ENCODE results near the gene TMEM115. TPM values are rescaled to one million over a fixed set of nuclear protein-coding genes. Genes with fewer than 3 reads are reported as not detected.

TMEM115 gene, protein sequence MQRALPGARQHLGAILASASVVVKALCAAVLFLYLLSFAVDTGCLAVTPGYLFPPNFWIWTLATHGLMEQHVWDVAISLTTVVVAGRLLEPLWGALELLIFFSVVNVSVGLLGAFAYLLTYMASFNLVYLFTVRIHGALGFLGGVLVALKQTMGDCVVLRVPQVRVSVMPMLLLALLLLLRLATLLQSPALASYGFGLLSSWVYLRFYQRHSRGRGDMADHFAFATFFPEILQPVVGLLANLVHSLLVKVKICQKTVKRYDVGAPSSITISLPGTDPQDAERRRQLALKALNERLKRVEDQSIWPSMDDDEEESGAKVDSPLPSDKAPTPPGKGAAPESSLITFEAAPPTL
- 10 to 100 TPM; 24.5 to 34.1 (median 31.6) TPM for polyA plus RNA-seq (ENCODE audit: low read depth in 6 of 6)

GRCh38 chr3:50358911-50359759 is at the start of gene TMEM115:
Gene TMEM115 (minus strand): TSS chr3:50359521. CDS start chr3:50359063, 458 bp downstream.
- peak within 1 kb of the TSS; percentile 95 to 98 (median 97) for H3K4me3 Mint-ChIP-seq
- no peaks in the 10 kb centered on the region for H3K9me3 Mint-ChIP-seq
- H3K36me3 Mint-ChIP-seq: peaks cover 0 to 5% of the 10 kb centered on the region in 2 donors
- DNase-seq (peak; percentile 93), ATAC-seq (ENCODE audit: low read depth in 2 of 2) (peak; percentile 100)
- peaks cover 31 to 49% (median 47%) of the 10 kb centered on the region in 3 donors for H3K4me1 Mint-ChIP-seq
- peak within 1 kb of the TSS; percentile 88 to 97 (median 96) for H3K27ac Mint-ChIP-seq
- H3K27me3 Mint-ChIP-seq: no peaks in the 10 kb centered on the region

GRCh38 chr3:50408443-50408944 is 49.2 kb upstream of the TMEM115 start:
- no peak overlapping the region for H3K4me3 Mint-ChIP-seq
- ATAC-seq (ENCODE audit: low read depth in 2 of 2): no peak

GRCh38 chr3:50406487-50406886 is 47.2 kb upstream of the TMEM115 start:
- Mint-ChIP-seq H3K9me3 (peaks cover 0 to 5% (median 0%) of the 10 kb centered on the region in 7 donors), H3K27ac (peak overlapping the region in 1 of 6 donors; percentile 10), H3K4me1 (no peaks in the 10 kb centered on the region), H3K36me3 (no peaks in the 10 kb centered on the region), H3K27me3 (peaks cover 6 to 26% (median 20%) of the 10 kb centered on the region in 3 donors), H3K4me3 (no peak overlapping the region)
- ATAC-seq (ENCODE audit: low read depth in 2 of 2) (no peak), DNase-seq (no peak)

More at GRCh38 chr3:50408443-50408944, 49.2 kb upstream of the TMEM115 start:
- H3K27me3 Mint-ChIP-seq: peaks cover 6 to 31% (median 26%) of the 10 kb centered on the region in 3 donors
- H3K36me3 Mint-ChIP-seq: no peaks in the 10 kb centered on the region
- no peak for DNase-seq
- H3K9me3 Mint-ChIP-seq: peaks cover 0 to 5% (median 0%) of the 10 kb centered on the region in 7 donors
- H3K4me1 Mint-ChIP-seq: no peaks in the 10 kb centered on the region
- no peak overlapping the region for H3K27ac Mint-ChIP-seq

- H3K4me3 Mint-ChIP-seq: peak overlapping the region in 1 of 8 donors; percentile 68
- no peak overlapping the region for H3K27ac Mint-ChIP-seq
- H3K9me3 Mint-ChIP-seq: peaks cover 0 to 5% (median 0%) of the 10 kb centered on the region in 7 donors
- peaks cover 6 to 23% (median 20%) of the 10 kb centered on the region in 3 donors for H3K27me3 Mint-ChIP-seq
- H3K4me1 Mint-ChIP-seq: no peaks in the 10 kb centered on the region
- H3K36me3 Mint-ChIP-seq: no peaks in the 10 kb centered on the region
- ATAC-seq (ENCODE audit: low read depth in 2 of 2): no peak
- DNase-seq: no peak
Measured at GRCh38 chr3:50405249-50405648, 45.9 kb upstream of the TMEM115 start.

GRCh38 chr3:50401978-50402595 is 42.8 kb upstream of the TMEM115 start:
- Mint-ChIP-seq H3K36me3 (no peaks in the 10 kb centered on the region), H3K4me3 (no peak overlapping the region), H3K4me1 (no peaks in the 10 kb centered on the region), H3K27ac (no peak overlapping the region), H3K9me3 (peaks cover 0 to 5% (median 0%) of the 10 kb centered on the region in 7 donors), H3K27me3 (peaks cover 6 to 29% (median 20%) of the 10 kb centered on the region in 3 donors)
- ATAC-seq (ENCODE audit: low read depth in 2 of 2) (no peak), DNase-seq (no peak)

DNA sequence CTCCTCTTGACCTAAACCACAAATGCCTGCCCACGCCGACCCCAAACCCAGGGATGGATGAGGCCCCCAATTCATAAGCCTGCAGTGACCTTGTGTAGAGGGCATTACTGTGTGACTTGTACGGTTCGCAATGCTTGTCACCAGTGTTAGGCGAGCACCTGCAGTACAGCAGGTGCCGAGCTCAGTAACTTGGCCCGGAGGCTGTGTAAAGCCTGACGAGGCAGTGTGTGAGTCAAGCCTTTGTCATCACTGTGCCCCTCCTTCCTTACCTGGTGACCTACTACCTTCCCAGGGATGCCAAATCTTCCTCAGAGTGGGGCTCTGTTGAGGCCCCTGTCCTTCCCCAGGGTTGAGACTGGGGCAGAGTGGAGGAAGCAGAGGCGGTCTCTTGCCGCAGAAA is 37.2 kb upstream of the TMEM115 start:
- ATAC-seq (ENCODE audit: low read depth in 2 of 2) (no peak), DNase-seq (no peak)
- Mint-ChIP-seq H3K27ac (peak overlapping the region in 1 of 6 donors; percentile 36), H3K36me3 (no peaks in the 10 kb centered on the region), H3K4me3 (no peak overlapping the region), H3K9me3 (no peaks in the 10 kb centered on the region), H3K4me1 (peaks cover 0 to 5% (median 2%) of the 10 kb centered on the region in 3 donors), H3K27me3 (peaks cover 0 to 17% (median 9%) of the 10 kb centered on the region in 3 donors)

DNA sequence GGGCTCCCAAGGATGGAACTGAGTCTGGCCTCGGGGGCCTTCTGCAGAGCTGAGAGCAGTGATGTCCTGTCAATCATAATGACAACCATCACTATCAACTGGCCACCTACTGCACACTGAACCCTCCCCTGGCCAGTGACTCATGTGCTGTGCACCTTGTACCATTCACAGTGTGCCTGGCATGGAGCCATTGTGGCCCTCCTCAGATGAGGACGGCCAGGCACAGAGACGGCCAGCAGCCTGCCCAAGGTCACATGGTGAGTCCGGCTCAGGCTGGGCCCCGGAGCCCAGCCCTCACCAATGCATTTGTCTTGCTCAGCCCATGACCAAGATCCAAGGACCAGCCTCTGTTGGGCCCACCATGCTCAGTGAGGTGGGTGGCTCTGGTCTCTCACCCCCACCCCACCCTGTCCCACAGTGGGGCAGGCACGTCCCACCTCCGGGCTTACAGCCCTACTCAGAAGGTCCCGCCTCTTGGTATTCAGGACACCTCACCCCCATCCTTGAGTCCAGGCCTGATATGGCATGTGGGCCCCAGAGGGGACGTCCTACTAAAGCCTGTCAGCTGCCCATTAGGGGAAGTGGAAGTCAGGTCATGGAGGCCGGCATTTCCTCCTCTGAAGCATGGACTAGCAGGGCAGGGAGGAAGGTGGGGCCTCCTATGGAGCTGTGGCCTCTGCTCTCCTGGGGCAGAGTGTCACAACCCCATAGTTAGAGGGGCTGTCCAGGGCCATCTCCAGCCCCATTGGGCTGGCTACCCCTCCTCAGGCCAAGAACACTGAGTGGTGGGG is 35.9 kb upstream of the TMEM115 start:
- Mint-ChIP-seq H3K4me1 (peaks cover 0 to 5% (median 2%) of the 10 kb centered on the region in 3 donors), H3K9me3 (no peaks in the 10 kb centered on the region), H3K4me3 (no peak overlapping the region), H3K27ac (no peak overlapping the region), H3K36me3 (no peaks in the 10 kb centered on the region), H3K27me3 (peaks cover 0 to 17% (median 9%) of the 10 kb centered on the region in 3 donors)
- DNase-seq: no peak
- ATAC-seq (ENCODE audit: low read depth in 2 of 2): no peak

- no peak for DNase-seq
- no peaks in the 10 kb centered on the region for H3K36me3 Mint-ChIP-seq
- no peak overlapping the region for H3K4me3 Mint-ChIP-seq
- no peak overlapping the region for H3K27ac Mint-ChIP-seq
- H3K9me3 Mint-ChIP-seq: no peaks in the 10 kb centered on the region
- H3K27me3 Mint-ChIP-seq: peaks cover 0 to 12% (median 9%) of the 10 kb centered on the region in 3 donors
- ATAC-seq (ENCODE audit: low read depth in 2 of 2): no peak
- peaks cover 0 to 5% (median 2%) of the 10 kb centered on the region in 3 donors for H3K4me1 Mint-ChIP-seq
Measured at GRCh38 chr3:50393061-50393460, 33.7 kb upstream of the TMEM115 start.

DNA sequence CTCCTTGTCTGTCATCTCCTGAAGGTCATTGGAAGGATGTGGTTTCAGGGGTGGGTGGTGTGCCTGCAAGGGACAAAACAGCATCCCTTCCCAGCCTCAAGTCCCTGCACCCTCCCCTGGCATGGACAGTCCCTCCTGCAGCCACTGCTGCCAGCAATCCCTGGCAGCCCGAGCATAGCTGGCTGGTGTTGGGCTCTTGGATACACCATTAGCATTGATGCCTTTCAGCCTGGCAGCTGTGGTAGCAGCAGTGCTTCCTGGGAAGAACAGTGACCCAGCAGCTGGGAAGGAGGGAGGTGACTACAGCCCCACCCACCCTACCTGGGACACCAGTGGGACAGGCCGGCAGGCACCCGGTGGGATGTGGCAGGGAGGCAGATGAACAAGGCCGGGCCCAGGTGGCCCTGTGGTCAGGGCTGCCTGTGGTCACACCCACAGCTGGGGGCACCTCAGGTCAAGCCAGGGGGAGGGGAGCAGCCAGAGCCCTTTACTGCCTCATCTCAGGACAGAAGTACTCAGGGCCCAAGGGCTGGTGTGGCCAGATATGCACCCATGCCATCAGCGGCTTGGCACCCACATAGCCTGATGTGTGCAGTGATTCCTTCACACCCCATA is 32.9 kb upstream of the TMEM115 start:
- no peaks in the 10 kb centered on the region for H3K36me3 Mint-ChIP-seq
- peaks cover 0 to 5% (median 2%) of the 10 kb centered on the region in 3 donors for H3K4me1 Mint-ChIP-seq
- H3K4me3 Mint-ChIP-seq: no peak overlapping the region
- H3K27me3 Mint-ChIP-seq: peaks cover 0 to 12% (median 9%) of the 10 kb centered on the region in 3 donors
- DNase-seq: no peak
- H3K9me3 Mint-ChIP-seq: no peaks in the 10 kb centered on the region
- H3K27ac Mint-ChIP-seq: no peak overlapping the region
- no peak for ATAC-seq (ENCODE audit: low read depth in 2 of 2)

GRCh38 chr3:50390508-50391224 is 31.3 kb upstream of the TMEM115 start:
- DNase-seq (no peak), ATAC-seq (ENCODE audit: low read depth in 2 of 2) (no peak)
- Mint-ChIP-seq H3K27ac (peak overlapping the region in 1 of 6 donors; percentile 83), H3K4me1 (peaks cover 0 to 2% (median 0%) of the 10 kb centered on the region in 3 donors), H3K36me3 (no peaks in the 10 kb centered on the region), H3K27me3 (peaks cover 0 to 19% (median 2%) of the 10 kb centered on the region in 3 donors), H3K9me3 (no peaks in the 10 kb centered on the region), H3K4me3 (no peak overlapping the region)

DNA sequence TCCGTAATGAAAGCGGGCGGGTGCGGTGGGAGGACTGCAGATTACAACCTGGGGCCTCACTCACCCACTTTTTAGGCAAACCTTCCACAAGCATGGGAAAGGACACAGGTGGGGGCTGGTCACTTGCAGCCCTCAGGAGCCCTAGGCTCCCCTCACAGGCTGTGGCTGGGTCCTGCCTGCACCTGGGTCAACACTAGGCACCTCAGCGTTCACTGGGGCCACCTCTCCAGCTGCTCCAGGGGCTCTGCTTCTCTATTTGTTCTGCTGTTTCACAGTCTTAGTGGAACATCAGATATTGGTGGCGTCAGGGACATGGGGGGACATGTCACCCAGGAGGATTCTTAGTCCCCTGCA is 30.1 kb upstream of the TMEM115 start:
- ATAC-seq (ENCODE audit: low read depth in 2 of 2) (no peak), DNase-seq (no peak)
- Mint-ChIP-seq H3K9me3 (no peaks in the 10 kb centered on the region), H3K27me3 (peaks cover 0 to 24% (median 15%) of the 10 kb centered on the region in 3 donors), H3K36me3 (no peaks in the 10 kb centered on the region), H3K4me1 (peaks cover 0 to 2% (median 0%) of the 10 kb centered on the region in 3 donors), H3K4me3 (no peak overlapping the region), H3K27ac (no peak overlapping the region)
